ENCODE measurements around the gene ARHGEF10L.

DNA sequence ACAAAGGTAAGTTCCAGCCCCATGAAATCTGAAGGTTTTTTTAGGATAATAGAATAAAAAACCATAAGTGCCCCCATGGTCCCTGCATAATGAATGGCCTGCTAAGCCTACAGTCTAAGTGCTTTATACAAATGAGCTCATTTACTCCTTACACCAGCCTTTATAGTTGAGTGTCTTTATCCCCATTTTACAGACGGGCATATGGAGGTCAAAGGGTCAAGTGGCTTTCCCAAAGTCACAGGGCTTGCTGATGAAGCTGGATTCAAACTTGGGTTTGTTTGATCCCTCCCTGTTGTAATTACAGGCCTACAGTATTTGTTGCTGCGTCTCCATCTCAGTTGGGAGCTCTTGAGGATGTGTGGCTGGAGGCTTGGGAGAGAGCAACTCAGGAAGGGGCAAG, 28.3 kb upstream of the ARHGEF10L start:
- TF ChIP-seq GATA2 (IDR thresholded peaks at IDR 0.05; ENCODE audit: low read depth, low read length) = no peak
- TF ChIP-seq GATA3 (IDR thresholded peaks at IDR 0.05; ENCODE audit: low read depth, low read length) = no peak

All from SH-SY5Y (cell line).